HG02763 (cell line): Measurements from ENCODE around the gene ZNF526.

ENCODE experiments used
- ATAC-seq: cut with Tn5 transposase; IDR thresholded peaks from one replicate; pipeline ENCODE4 v1.9.1; 2021; ENCODE audit warnings: mild to moderate bottlenecking, moderate library complexity; ENCODE audit not compliant: unreplicated experiment

The ZNF526 gene

GRCh38 chr19:42246143-42246921 is 26.2 kb downstream of the ZNF526 start:
- no peak for ATAC-seq

- ATAC-seq = no peak
These were observed 27.0 kb downstream of the ZNF526 start for GRCh38 chr19:42246922-42247639.

GRCh38 chr19:42247640-42248199 is 27.6 kb downstream of the ZNF526 start:
- ATAC-seq = no peak

- no peak for ATAC-seq
These were observed 28.4 kb downstream of the ZNF526 start for GRCh38 chr19:42248270-42249148.

GRCh38 chr19:42249149-42249750 is 29.1 kb downstream of the ZNF526 start:
- ATAC-seq = no peak

GRCh38 chr19:42249769-42250168 is 29.7 kb downstream of the ZNF526 start:
- ATAC-seq = no peak

- no peak for ATAC-seq
These were observed 30.1 kb downstream of the ZNF526 start for GRCh38 chr19:42250183-42250665.

GRCh38 chr19:42250666-42251531 is 30.8 kb downstream of the ZNF526 start:
- no peak for ATAC-seq

- ATAC-seq = no peak
These were observed 31.7 kb downstream of the ZNF526 start for GRCh38 chr19:42251572-42252358.

- no peak for ATAC-seq
These were observed 32.5 kb downstream of the ZNF526 start for GRCh38 chr19:42252365-42253244.

GRCh38 chr19:42253245-42254088 is 33.4 kb downstream of the ZNF526 start:
- ATAC-seq = peak; percentile 10

GRCh38 chr19:42254089-42254849 is 34.2 kb downstream of the ZNF526 start:
- peak; percentile 32 for ATAC-seq

GRCh38 chr19:42254850-42255765 is 35.0 kb downstream of the ZNF526 start, which contains the start of gene ERF:
ERF (minus strand) TSS chr19:42255128; CDS start chr19:42254999, 129 bp downstream.
- ATAC-seq = peak; percentile 68

- no peak for ATAC-seq
These were observed 35.9 kb downstream of the ZNF526 start for GRCh38 chr19:42255766-42256745.
